Measurements from ENCODE around the gene FLRT2.

DNA sequence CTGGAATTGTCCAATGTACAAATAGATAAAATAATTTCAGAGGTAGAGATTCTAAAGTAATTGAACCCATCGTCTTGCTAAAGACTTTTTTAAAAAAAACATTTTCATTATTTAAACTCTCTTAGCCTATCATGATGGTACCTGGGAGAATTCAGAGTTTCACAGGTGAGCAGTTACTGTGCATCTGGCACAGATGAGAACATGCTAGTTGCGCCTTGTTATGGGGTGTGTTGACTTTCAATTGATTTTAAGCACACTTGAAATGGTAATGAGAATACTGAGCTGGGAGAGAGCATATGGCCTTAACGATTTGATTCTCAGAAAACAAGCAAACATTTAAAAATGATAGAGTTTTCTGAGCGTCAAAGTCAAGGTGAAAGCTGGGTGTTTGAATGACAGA is 66.6 kb downstream of the FLRT2 start:
- TF ChIP-seq CTCF (IDR thresholded peaks at IDR 0.05) (no peak), POLR2A (IDR thresholded peaks at IDR 0.05) (no peak)
